HL-60/S4 treated with retinoic acid at 250 ng/mL for 4 days and 3 days (cell line): Measurements from ENCODE around the gene SH3RF3.

Experiments
- in situ Hi-C: fragments of 300-500 bp; cut with MboI; formaldehyde crosslinking; loops from 2 replicates; pipeline ENCODE4 v1.7.0; 2022; ENCODE audit warnings: low sequenced_read_pairs

SH3RF3 gene

GRCh38 chr2:109480486-109481195, 351.6 kb downstream of the SH3RF3 start:
- in situ Hi-C loops: no loop called here

GRCh38 chr2:109481196-109481555, 352.2 kb downstream of the SH3RF3 start:
- in situ Hi-C loops: no loop called here

- in situ Hi-C loops: no loop called here
Measured at GRCh38 chr2:109481599-109481998, 352.6 kb downstream of the SH3RF3 start.

- in situ Hi-C loops: no loop called here
Measured at GRCh38 chr2:109482361-109482861, 353.4 kb downstream of the SH3RF3 start.

GRCh38 chr2:109486711-109487535, 357.9 kb downstream of the SH3RF3 start:
- in situ Hi-C loops: no loop called here

DNA sequence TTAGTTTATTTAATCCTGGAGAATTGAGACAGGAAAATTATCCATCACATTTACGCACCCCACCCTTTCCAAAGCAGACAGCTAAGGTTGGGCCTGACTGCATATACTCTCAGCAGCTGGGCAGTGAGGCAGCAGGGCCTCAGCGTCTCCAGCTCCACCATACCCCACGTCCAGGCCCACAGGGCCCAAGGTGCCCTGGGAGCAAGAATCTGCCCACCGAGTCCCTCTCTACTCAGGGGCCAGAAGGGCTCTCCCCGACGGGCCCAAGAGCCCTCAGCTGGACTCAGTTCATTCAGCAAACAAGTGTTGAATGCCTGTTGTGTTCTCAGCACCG, 358.5 kb downstream of the SH3RF3 start:
- in situ Hi-C loops: no loop called here

DNA sequence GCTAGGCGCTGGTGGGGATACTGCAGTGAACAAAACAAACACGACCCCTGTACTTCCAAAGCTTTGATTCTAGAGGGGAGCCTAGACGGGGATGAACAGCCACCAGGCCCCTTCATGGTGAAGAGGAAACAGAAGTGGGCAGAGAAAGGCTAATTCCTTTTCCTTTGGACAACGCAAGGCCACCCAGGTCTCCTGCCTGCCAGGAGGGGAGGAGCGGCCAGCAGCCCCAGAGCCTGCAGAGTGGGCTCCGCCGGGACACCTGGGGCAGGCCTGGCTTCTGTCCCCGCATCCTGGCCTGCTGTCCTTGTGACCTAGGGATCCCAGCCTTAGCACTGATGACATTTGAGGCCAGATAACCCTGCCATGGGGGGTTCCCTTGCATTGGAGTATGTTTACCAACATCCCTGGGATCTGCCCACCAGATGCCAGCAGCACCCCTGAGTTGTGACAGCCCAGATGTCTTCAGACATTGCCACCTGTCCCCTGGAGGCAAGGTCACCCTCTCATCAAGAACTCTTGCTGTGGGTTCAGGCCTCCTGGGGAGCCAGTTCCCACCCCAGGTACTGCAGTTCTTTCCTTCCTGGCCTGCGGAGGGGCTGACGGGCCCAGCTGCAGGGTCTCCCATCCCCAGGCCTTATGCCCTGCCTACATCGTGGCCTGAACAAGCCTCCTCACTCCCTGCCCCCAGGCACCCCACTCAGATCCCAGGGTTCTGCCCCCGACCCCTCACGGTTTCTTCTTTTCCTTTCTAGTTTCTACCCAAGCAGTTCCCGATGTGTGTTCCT, 359.1 kb downstream of the SH3RF3 start:
- in situ Hi-C loops: no loop called here

DNA sequence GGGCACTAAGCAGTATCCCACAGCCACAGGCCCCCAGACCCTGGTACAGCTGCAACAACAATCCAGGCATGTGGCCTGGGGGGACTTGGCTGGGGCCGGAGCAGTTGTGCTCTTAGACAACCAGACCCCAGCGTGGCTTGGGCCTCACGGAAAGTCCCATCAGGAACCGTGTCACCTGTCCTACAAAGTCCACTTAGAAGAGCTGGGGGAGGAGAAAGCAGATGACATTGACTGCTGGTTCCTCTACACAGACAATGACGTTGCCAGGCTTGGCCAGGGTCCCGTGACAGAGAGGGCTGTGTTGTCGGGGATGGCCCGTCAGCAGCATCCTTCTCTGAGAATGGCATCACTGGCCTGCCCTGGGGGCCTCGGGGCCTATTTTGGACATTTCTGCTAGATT, 360.3 kb downstream of the SH3RF3 start:
- in situ Hi-C loops: no loop called here

GRCh38 chr2:109493176-109493935, 364.4 kb downstream of the SH3RF3 start:
- in situ Hi-C loops: no loop called here

- in situ Hi-C loops: no loop called here
Measured at GRCh38 chr2:109494351-109494750, 365.3 kb downstream of the SH3RF3 start.

- in situ Hi-C loops: no loop called here
Measured at GRCh38 chr2:109497463-109497862, 368.5 kb downstream of the SH3RF3 start.

DNA sequence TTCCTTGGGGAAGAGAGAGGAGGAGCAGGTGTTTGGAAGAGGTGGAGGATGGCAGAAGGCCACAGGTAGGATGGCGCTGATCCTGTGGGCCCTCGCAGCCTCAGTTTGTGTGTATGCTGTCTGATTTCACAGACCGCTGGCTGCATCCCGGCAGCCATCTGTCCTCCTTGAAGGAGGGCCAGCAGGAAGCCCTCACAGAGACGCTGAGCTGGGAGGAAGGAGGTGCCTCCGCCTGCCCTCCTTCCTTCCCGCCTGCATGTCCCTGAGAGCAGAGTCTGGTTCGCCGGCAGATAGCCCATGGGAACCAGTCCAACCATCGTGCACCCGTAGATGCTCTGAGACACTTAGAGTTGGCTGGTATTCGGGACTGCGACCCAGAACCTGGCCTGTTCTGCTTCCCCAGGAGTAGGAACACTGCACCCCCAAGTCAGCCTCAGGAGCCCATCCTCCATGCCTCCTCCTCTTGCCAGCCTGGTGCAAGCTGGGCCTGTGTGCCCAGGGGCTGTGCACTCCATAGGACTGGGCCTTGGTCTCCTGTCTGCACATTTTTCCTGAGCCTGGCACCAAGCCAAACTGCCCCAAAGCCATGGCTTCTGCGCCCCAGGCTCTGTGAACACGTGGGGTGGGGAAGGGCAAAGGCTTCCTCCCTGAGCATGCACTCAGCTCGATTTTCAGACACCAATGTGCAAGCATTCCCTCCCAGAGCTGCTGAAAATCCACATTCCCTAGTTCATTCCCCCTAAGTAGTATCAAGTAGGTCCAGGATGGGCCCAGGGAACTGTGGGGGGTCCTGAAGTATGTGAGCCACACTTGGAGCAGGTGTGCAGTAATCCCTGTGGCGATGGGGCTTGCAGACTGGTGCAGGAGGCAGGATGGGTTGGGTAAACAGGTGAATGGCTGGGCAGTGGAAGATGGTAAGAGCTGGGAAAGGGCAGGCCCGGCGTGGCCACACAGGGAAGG, 369.2 kb downstream of the SH3RF3 start:
- in situ Hi-C loops: no loop called here

DNA sequence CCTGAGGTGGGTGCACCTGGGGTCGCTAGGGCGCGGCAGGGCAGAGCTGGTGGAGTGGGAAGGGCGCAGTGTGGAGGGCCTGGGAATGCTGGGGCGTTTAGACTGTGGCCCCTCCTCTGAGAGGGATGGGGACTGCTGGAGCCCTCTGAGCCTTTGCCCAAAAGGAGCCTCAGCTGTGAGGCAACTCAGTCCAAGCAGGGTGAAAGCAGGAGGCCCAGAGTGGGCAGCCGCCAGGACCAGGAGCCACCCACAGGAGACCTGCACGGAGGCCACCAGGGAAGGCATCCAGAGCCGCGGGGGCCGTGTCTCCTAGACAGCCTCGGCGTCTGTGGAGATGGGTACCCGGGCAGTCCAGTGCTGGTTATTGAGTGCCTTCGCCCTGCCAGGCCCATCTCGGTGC, 369.9 kb downstream of the SH3RF3 start:
- in situ Hi-C loops: no loop called here

GRCh38 chr2:109499566-109499965, 370.6 kb downstream of the SH3RF3 start:
- in situ Hi-C loops: no loop called here

DNA sequence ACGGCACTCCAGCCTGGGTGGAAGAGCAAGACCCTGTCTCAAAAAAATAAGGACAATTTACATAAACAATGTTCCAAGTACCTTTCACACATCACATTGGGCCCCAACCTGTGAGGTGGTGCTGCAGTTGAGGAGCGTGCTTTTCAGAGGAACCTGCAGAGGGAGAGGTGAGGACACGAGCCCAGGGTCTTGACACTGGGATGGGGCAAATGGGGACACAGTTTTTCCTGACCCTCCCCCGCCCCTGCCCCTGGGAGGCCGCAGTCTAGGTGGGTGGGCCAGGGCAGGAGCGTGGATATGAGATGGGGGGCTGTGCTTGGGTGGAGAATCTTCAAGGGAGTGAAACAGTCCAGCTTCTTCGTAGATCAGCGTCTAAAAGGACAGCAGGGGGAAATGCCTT, 371.9 kb downstream of the SH3RF3 start:
- in situ Hi-C loops: loop anchor here (10.0 kb wide), 1 partner anchor 366 kb away; no protein-coding TSS in a partner anchor

GRCh38 chr2:109501461-109501860, 372.5 kb downstream of the SH3RF3 start:
- in situ Hi-C loops: loop anchor here (10.0 kb wide), 1 partner anchor 367 kb away; no protein-coding TSS in a partner anchor

GRCh38 chr2:109503191-109503590, 374.2 kb downstream of the SH3RF3 start:
- in situ Hi-C loops: loop anchor here (10.0 kb wide), 1 partner anchor 368 kb away; no protein-coding TSS in a partner anchor

- in situ Hi-C loops: loop anchor here (10.0 kb wide), 1 partner anchor 372 kb away; no protein-coding TSS in a partner anchor
Measured at GRCh38 chr2:109507217-109507616, 378.2 kb downstream of the SH3RF3 start.

DNA sequence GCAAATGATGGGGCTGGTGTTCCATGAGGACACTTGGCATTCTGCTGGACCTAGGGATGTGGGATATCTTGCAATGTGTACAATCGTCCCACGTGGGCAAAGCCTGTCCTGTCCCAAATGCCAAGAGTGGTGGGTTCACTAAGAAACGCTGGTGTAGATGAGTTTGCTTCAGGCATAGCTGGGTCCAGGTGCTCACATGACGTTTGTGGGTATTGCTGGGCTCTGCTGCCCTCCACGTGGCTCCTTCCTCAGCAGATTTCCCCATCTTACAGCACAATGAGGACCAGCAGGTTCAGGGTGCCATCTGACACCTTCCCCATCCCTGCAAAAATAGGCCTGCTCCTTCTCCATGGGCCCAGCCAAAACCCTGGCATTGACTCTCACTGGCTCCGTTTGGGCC, 378.8 kb downstream of the SH3RF3 start:
- in situ Hi-C loops: loop anchor here (10.0 kb wide), 1 partner anchor 373 kb away; no protein-coding TSS in a partner anchor
